ENCODE data around the gene ZNRF1.

The ZNRF1 gene

DNA sequence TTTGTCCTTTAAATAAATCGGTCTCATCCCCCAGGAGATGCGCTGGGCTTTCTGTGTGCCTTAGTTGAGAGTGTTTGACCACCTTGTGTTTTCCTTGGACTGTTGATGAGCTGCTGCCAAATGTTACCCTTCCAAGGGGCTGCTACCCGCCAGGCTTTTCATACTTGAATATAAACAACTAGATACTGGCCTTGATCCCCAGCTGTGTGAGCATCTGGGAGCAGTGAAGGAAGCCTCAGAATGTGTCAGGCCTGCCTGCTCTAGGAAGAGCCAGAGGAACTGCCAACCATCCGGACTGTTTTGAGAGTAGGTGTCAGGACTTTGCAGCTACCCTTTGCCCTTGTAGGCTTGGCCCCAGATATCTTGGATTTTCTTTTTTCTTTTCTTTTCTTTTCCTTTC, 60.0 kb downstream of the ZNRF1 start:
- no peak for DNase-seq (ENCODE audit: low read depth, low spot score)

DNA sequence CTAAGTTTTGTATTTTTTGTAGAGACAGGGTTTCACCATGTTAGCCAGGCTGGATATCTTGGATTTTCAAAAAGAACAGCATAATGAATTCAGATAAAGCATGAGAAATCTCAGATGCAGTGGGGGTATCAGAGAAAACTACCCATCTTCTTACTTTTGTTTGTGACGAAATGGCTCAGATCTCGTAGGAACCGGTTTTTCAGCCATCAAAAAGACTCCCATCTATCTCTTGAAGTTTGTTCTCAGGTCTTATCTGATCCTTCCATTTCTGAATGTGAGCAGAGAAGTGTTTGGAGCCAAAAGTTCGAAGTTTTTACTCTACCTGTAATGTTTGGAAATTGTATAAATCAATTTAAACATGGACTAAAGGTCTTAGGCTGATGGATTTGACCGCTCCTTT, 60.6 kb downstream of the ZNRF1 start:
- no peak for DNase-seq (ENCODE audit: low read depth, low spot score)

- DNase-seq (ENCODE audit: low read depth, low spot score), result no peak
Measured at GRCh38 chr16:75060723-75061122, 61.9 kb downstream of the ZNRF1 start.

GRCh38 chr16:75061669-75062068, 62.8 kb downstream of the ZNRF1 start:
- no peak for DNase-seq (ENCODE audit: low read depth, low spot score)

GRCh38 chr16:75062135-75062975, 63.5 kb downstream of the ZNRF1 start:
- DNase-seq (ENCODE audit: low read depth, low spot score), result no peak

- no peak for DNase-seq (ENCODE audit: low read depth, low spot score)
Measured at GRCh38 chr16:75062976-75063346, 64.1 kb downstream of the ZNRF1 start.

DNA sequence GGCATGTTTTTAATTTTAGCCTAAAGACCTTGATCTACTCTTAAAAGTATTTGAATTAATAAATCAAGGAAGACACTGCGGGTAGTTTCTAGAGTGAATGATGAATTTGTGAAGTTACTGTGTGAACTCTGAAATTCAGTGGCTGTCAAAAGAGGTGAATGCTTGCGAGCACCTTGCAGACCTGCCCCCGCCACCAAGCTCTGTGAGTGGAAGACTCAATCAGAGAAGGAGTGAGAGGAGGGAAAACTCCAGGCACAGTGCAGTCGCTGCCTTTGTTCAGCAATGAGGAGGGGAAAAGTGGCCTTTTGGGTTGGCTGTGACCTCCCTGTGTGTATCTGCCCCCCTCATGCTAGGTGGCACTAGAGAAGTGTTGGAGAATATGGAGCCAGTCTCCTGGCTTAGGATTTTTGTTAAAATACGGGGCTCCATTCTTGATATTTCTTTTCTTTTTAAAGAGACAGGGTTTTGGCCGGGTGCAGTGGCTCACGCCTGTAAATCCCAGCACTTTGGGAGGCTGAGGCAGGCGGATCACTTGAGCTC, 64.8 kb downstream of the ZNRF1 start:
- no peak for DNase-seq (ENCODE audit: low read depth, low spot score)

- DNase-seq (ENCODE audit: low read depth, low spot score), result no peak
Measured at GRCh38 chr16:75064403-75065148, 65.8 kb downstream of the ZNRF1 start.

- DNase-seq (ENCODE audit: low read depth, low spot score), result no peak
Measured at GRCh38 chr16:75065149-75065505, 66.3 kb downstream of the ZNRF1 start.

DNA sequence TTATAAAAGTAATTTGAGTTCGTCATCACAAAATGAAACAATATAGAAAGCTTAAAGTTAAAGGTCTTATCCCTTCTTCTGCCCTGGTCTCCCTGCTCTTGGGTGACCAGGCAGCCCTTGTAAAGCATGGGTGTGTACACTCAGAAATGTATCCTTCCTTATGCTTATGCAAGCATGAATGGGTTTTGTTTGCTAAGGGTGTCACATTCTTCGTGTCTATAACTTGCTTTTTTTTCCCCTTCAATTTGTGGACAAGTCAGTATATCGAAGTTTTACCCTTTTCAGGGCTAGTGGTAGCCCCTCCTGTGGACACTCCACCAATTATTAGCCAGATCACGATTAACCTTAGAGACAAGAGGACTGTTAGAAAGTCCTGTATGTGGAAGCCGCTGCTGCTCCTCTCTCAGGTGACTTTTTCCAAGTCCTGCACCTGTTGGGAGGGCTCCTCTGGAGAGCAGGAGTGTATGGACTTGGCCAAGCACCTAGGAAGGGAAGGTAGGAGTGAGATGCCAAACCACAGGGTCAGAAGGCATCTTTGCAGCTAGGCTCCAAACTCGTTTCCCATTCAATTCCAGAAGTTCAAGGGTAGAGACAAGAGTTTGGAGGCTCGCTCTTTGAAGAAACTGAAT, 66.8 kb downstream of the ZNRF1 start:
- no peak for DNase-seq (ENCODE audit: low read depth, low spot score)

DNA sequence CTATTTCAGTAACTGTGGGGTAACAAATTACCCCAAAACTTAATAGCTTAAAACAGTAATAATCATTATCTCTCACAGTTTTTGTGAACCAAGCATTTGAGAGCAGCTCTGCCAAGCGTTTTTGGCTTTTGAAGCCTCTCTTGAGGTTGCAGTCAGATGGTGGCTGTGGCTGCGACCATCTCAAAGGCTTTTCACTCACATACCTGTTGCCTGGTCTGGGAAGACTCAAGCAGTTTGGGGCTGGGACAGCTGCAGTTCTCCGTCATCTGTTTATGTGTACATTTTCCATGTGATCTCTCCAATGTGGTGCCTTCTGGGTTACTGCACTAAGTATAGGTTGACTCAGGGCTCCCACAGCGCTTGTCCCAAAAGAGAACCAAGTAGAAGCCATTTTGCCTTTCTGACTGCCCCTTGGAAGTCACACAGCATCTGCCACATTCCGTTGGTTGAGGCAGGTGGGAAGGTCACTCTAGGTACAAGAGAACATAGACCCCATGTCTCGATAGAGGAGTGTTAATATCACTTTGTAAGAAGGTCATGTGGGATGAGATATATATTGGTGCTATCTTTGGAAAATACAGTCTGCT, 68.1 kb downstream of the ZNRF1 start:
- DNase-seq (ENCODE audit: low read depth, low spot score), result no peak

DNA sequence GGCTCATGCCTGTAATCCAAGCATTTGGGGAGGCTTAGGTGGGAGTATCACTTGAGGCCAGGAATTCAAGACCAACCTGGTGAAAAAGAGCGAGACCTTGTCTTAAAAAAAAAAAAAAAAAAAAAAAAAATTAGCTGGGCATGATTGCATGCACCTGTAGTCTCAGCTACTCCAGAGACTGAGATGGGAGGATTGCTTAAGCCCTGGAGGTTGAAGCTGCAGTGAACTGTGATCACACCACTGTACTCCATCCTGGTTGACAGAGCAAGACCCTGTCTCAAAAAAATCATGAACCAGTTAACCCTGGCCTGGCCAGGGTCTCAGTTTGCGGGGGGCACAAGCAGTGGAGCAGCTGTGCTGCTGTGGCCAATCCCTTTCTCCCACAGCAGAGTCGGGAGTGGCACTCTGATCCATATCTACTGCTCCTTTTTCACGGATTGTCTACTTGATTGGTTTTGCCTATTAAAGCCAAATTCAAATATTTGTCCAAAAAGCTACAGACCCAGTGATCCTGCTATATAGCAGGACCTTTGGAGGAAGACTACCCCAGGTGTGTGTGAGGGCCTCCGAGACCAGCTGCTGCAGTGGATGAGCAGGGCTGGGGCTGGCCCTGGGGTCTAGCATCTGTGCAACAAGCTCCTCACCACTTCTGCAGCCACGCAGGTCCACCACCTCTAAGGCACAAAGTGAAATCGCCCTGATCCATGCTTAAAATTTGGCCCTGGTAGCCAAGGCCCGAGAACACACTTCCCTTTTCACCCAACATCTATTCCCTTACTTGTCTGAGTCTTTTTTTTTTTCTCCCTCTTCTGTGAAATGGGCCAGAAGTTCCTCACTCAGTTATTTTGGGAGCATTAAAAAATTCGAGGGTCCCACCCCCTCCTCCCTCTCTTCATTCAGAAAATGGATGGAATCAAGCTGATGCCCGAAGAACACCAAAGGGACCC, 69.5 kb downstream of the ZNRF1 start:
- no peak for DNase-seq (ENCODE audit: low read depth, low spot score)

GRCh38 chr16:75070012-75070841, 71.4 kb downstream of the ZNRF1 start:
- DNase-seq (ENCODE audit: low read depth, low spot score), result no peak

DNA sequence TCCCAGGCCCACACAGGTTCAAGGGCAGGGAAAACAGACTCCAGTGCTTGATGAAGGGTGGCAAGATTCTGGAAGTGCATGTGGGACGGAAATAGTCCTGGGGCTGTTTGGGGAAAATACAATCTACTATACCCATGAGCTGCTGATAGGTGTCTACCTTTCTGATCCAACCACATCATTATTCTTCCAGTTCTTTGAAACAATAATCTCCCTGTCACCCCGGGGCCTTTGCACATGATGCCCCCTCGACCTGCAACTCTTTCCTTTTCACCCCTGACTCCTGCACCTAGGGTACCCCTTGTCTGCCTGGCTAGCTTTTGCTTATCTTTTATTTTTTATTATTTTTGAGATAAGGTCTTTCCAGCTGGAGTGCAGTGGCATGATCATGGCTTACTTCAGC, 72.8 kb downstream of the ZNRF1 start:
- DNase-seq (ENCODE audit: low read depth, low spot score), result no peak

DNA sequence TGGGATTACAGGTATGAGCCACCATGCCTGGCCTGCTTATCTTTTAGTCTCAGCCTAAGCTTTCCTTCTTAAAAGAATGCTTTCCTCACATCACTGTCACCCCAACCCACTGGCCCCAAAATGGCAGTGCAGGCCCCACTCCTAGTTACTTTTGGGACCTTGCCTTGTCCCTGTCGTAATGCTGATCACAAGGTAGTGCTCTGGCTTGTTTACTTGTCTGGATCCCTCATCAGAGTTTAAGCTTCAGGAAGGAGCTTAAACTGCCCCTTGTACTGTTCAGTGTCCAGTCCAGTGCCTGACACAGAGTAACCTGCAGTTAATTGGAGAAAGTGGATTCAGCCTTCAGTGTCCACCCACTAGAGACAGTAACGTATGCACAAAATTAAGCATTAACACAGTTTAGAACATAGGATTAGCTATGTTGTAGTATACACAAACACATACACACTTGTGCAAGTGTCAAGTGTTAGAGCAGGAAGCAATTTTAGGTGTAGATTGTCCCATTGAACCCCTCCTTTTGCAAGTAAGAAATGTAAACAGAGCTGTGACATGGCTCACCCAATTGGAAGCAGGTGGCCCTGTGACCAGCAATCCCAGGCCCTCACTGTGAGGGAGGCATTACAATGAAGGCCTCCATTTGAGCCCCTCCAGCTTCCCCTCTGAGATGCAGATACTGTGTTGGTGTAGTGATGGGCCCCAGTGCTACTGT, 73.6 kb downstream of the ZNRF1 start:
- DNase-seq (ENCODE audit: low read depth, low spot score), result no peak

- DNase-seq (ENCODE audit: low read depth, low spot score), result no peak
Measured at GRCh38 chr16:75073545-75074303, 74.9 kb downstream of the ZNRF1 start.

GRCh38 chr16:75074304-75074793, 75.5 kb downstream of the ZNRF1 start:
- no peak for DNase-seq (ENCODE audit: low read depth, low spot score)

- no peak for DNase-seq (ENCODE audit: low read depth, low spot score)
Measured at GRCh38 chr16:75074920-75075687, 76.3 kb downstream of the ZNRF1 start.

Data from iPS DF 19.7 (cell line).